ENCODE results near the gene MBD3. TPM values are rescaled to one million over a fixed set of nuclear protein-coding genes. Genes with fewer than 3 reads are reported as not detected.

The MBD3 gene
- total RNA-seq: 106 and 111 TPM in 2 replicates

GRCh38 chr19:1592755-1593500, at the start of gene MBD3:
Gene MBD3 (minus strand): TSS chr19:1592865. CDS start chr19:1592631, 234 bp downstream.

GRCh38 chr19:1605236-1606137, 12.8 kb upstream of the MBD3 start, which contains the start of gene UQCR11:
Gene UQCR11 (minus strand): TSS chr19:1605462. CDS start chr19:1605409, 53 bp downstream.

DNA sequence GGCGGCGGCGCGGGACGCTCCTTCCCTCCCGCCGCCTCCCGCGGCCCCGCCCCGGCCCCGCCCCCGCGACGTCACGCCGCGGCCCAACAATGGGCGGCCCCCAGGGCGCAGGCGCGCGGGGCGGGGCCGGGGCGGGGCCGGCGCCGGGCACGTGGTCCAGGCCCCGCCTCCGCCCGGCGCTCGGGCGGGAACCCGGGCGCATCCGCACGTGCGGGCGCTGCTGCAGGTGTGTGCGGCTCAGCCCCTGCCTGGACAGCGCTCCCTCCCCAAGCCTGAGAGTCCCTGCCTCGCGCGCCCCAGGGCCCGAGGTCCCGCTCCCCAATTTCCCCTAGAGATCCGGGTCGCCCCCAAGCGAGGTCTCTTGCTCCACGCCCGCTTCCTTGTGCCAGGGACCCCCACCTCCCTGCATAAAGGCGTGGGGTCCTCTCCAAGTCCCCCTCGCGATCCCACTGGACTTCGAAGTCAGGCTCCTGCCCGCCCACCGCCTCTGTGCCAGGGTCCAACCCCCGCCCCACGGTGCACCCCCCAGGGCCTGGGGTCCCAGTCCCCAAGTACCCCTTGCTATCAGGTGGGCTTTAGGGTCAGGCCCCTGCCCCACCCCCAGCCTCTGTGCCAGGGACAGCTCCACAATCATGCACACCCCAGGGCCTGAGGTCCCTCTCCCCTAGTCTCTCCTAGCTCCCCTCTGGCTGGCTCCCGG, 24.2 kb downstream of the MBD3 start, which contains the start of gene MEX3D:
Gene MEX3D, minus strand, starts transcription at position 6 of the 700 bp plus-strand sequence. CDS start 267 bp downstream, outside the sequence.

Other genes starting within 250 kb of the MBD3 start
- 74.5 and 93.4 TPM in 2 replicates for gene NDUFS7, start 209.0 kb downstream of the MBD3 start, total RNA-seq
- 52.0 and 87.9 TPM in 2 replicates for gene GAMT, start 191.3 kb downstream of the MBD3 start, total RNA-seq
- gene DAZAP1, start 185.3 kb downstream of the MBD3 start, total RNA-seq: 34.8 and 39.7 TPM in 2 replicates
- 2,046 and 3,043 TPM in 2 replicates for gene RPS15, start 154.5 kb downstream of the MBD3 start, total RNA-seq
- 0.12 and 0.26 TPM in 2 replicates for gene APC2, start 142.7 kb downstream of the MBD3 start, total RNA-seq
- 33.8 and 60.8 TPM in 2 replicates for gene C19orf25, start 113.7 kb downstream of the MBD3 start, total RNA-seq
- 0.12 and 1.0 TPM in 2 replicates for gene PCSK4, start 102.5 kb downstream of the MBD3 start, total RNA-seq
- 6.1 and 12.4 TPM in 2 replicates for gene REEP6, start 101.7 kb downstream of the MBD3 start, total RNA-seq
- gene ADAMTSL5, start 79.8 kb downstream of the MBD3 start, total RNA-seq: 8.8 and 14.8 TPM in 2 replicates
- gene PLK5, start 68.8 kb downstream of the MBD3 start, total RNA-seq: not detected in 2 replicates
- 40.6 and 46.9 TPM in 2 replicates for gene MEX3D, start 24.5 kb downstream of the MBD3 start, total RNA-seq
- 75.7 and 111 TPM in 2 replicates for gene UQCR11, start 12.6 kb upstream of the MBD3 start, total RNA-seq
- gene TCF3, start 59.8 kb upstream of the MBD3 start, total RNA-seq: 102 and 115 TPM in 2 replicates
- not detected in 2 replicates for gene ONECUT3, start 160.6 kb upstream of the MBD3 start, total RNA-seq
- gene ATP8B3, start 219.4 kb upstream of the MBD3 start, total RNA-seq: 1.2 and 1.4 TPM in 2 replicates